Hepatocyte (in vitro differentiated cells): Measurements from ENCODE around the gene NMRAL1.

Experiments used
- EZH2 ChIP-seq: fragments of 200-600 bp; sonication (generic); IDR thresholded peaks from 2 replicates; pipeline ENCODE4 v1.6.1; 2016; ENCODE audit warnings: antibody characterized with exemption, mild to moderate bottlenecking, borderline replicate concordance
- TF ChIP-seq, protein P1 (sequence below): fragments of 200-600 bp; sonication (generic); IDR thresholded peaks from 2 replicates; pipeline ENCODE4 v1.5.1; 2016; ENCODE audit warnings: antibody characterized with exemption, mild to moderate bottlenecking; ENCODE audit not compliant: poor library complexity

- no peak for TF ChIP-seq EZH2
- TF ChIP-seq, protein P1, sequence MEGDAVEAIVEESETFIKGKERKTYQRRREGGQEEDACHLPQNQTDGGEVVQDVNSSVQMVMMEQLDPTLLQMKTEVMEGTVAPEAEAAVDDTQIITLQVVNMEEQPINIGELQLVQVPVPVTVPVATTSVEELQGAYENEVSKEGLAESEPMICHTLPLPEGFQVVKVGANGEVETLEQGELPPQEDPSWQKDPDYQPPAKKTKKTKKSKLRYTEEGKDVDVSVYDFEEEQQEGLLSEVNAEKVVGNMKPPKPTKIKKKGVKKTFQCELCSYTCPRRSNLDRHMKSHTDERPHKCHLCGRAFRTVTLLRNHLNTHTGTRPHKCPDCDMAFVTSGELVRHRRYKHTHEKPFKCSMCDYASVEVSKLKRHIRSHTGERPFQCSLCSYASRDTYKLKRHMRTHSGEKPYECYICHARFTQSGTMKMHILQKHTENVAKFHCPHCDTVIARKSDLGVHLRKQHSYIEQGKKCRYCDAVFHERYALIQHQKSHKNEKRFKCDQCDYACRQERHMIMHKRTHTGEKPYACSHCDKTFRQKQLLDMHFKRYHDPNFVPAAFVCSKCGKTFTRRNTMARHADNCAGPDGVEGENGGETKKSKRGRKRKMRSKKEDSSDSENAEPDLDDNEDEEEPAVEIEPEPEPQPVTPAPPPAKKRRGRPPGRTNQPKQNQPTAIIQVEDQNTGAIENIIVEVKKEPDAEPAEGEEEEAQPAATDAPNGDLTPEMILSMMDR: no peak
Measured at GRCh38 chr16:4481963-4482362, 7.5 kb upstream of the NMRAL1 start.
